Adipose tissue (tissue), 3 donors: ENCODE results near the gene DCAF8. TPM values are rescaled to one million over a fixed set of nuclear protein-coding genes. Genes with fewer than 3 reads are reported as not detected.

Experiments used
- polyA plus RNA-seq, 3 donors: library from polyadenylated mRNA; stranded (reverse); fragments of 200-250 nt; gene quantifications; one replicate each; pipeline ENCODE4 v1.2.3, GENCODE V29; 2013
- donor health status: healthy with polysubstance abuse.
- donor health status: Bipolar disorder and iron deficiency.
- donor health status: healthy.

Gene DCAF8
- polyA plus RNA-seq, 3 donors: 61.8 to 105 (median 74.6) TPM

Other genes starting within 250 kb of the DCAF8 start
- gene PIGM, start 230.6 kb downstream of the DCAF8 start, polyA plus RNA-seq: 1 to 10 TPM in 2 of 3 donors, under 1 TPM in 1; 0.90 to 4.1 (median 2.4) TPM
- gene KCNJ10, start 192.4 kb downstream of the DCAF8 start, polyA plus RNA-seq: under 1 TPM in 2 of 3 donors, not detected in 1; 0.09 to 0.12 TPM
- under 1 TPM in 1 of 3 donors, not detected in 2; 0.03 TPM for gene KCNJ9, start 181.0 kb downstream of the DCAF8 start, polyA plus RNA-seq
- gene IGSF8, start 163.9 kb downstream of the DCAF8 start, polyA plus RNA-seq: 10 to 100 TPM; 13.8 to 24.8 (median 23.9) TPM
- 100 to 1,000 TPM in 1 of 3 donors, 10 to 100 TPM in 1, 1 to 10 TPM in 1; 7.3 to 110 (median 25.6) TPM for gene ATP1A2, start 146.8 kb downstream of the DCAF8 start, polyA plus RNA-seq
- gene ATP1A4, start 110.9 kb downstream of the DCAF8 start, polyA plus RNA-seq: under 1 TPM; 0.13 to 0.56 (median 0.54) TPM
- under 1 TPM in 2 of 3 donors, not detected in 1; 0.13 to 0.35 TPM for gene CASQ1, start 72.0 kb downstream of the DCAF8 start, polyA plus RNA-seq
- gene PEA15, start 57.2 kb downstream of the DCAF8 start, polyA plus RNA-seq: 100 to 1,000 TPM in 2 of 3 donors, 10 to 100 TPM in 1; 54.6 to 289 (median 276) TPM
- gene PEX19, start 22.6 kb upstream of the DCAF8 start, polyA plus RNA-seq: 100 to 1,000 TPM in 1 of 3 donors, 10 to 100 TPM in 2; 24.7 to 135 (median 56.0) TPM
- gene COPA, start 80.7 kb upstream of the DCAF8 start, polyA plus RNA-seq: 10 to 100 TPM; 47.4 to 86.6 (median 75.8) TPM
- 10 to 100 TPM; 31.7 to 63.2 (median 45.5) TPM for gene NCSTN, start 80.8 kb upstream of the DCAF8 start, polyA plus RNA-seq
- under 1 TPM in 2 of 3 donors, not detected in 1; 0.07 to 0.21 TPM for gene NHLH1, start 104.5 kb upstream of the DCAF8 start, polyA plus RNA-seq
- 1 to 10 TPM in 2 of 3 donors, under 1 TPM in 1; 0.58 to 1.9 (median 1.2) TPM for gene VANGL2, start 138.0 kb upstream of the DCAF8 start, polyA plus RNA-seq